CD4-positive, alpha-beta memory T cell (primary cell): ENCODE data around the gene C5orf15. TPM values are rescaled to one million over a fixed set of nuclear protein-coding genes. Genes with fewer than 3 reads are reported as not detected.

Experiments used
- CTCF ChIA-PET: fragments of 350-600 bp; sonication (Branson Sonifier 250); formaldehyde crosslinking; loops from one replicate; lab custom pipeline; 2021; ENCODE audit warnings: inconsistent platforms; ENCODE audit not compliant: partially characterized antibody; lab: Charles Lee
- POLR2A ChIA-PET: fragments of 350-600 bp; sonication (Branson Sonifier 250); formaldehyde crosslinking; loops from one replicate; lab custom pipeline; 2021; ENCODE audit not compliant: partially characterized antibody; lab: Charles Lee
- DNase-seq, 5 donors: peaks; one replicate each; pipeline versions ENCODE4 v3.0.0 to v3.0.0-alpha.2; 2020 to 2022; ENCODE audit warnings: mixed read lengths in 1 of 5
- H3K27ac ChIP-seq: one replicate; pipeline ENCODE4 v1.7.0; 2013; ENCODE audit warnings: low read depth, low read length
- H3K27me3 ChIP-seq: 2 replicates; pipeline ENCODE4 v1.7.0; 2013; ENCODE audit warnings: mild to moderate bottlenecking, low read length, moderate library complexity; ENCODE audit not compliant: insufficient read depth
- H3K36me3 ChIP-seq: 2 replicates; pipeline ENCODE4 v1.7.0; 2013; ENCODE audit warnings: mild to moderate bottlenecking, low read length, moderate library complexity; ENCODE audit not compliant: insufficient read depth
- H3K4me1 ChIP-seq: 2 replicates; pipeline ENCODE4 v1.7.0; 2013; ENCODE audit warnings: mild to moderate bottlenecking, low read length, moderate library complexity; ENCODE audit not compliant: insufficient read depth
- H3K4me3 ChIP-seq, 2 donors: one replicate each; pipeline ENCODE4 v1.7.0; 2013; ENCODE audit warnings: low read length in 2 of 2, mild to moderate bottlenecking in 1 of 2
- H3K9me3 ChIP-seq, 2 donors: one replicate each; pipeline ENCODE4 v1.7.0; 2013; ENCODE audit warnings: low read length in 2 of 2, control low read depth in 1 of 2; ENCODE audit not compliant: control insufficient read depth in 1 of 2
- H3K27ac Mint-ChIP-seq, 7 donors: one replicate each; pipeline ENCODE4 v1.8.0; 2020 to 2021; ENCODE audit warnings: mixed read lengths in 7 of 7, mild to moderate bottlenecking in 6 of 7, inconsistent platforms in 3 of 7, moderate library complexity in 3 of 7
- H3K27me3 Mint-ChIP-seq, 2 donors: one replicate each; pipeline ENCODE4 v1.8.0; 2020 to 2021; ENCODE audit warnings: mixed read lengths in 2 of 2
- H3K36me3 Mint-ChIP-seq, 2 donors: one replicate each; pipeline ENCODE4 v1.8.0; 2020 to 2021; ENCODE audit warnings: mixed read lengths in 2 of 2, inconsistent platforms in 1 of 2, mild to moderate bottlenecking in 1 of 2
- H3K4me1 Mint-ChIP-seq, 4 donors: one replicate each; pipeline ENCODE4 v1.8.0; 2020 to 2021; ENCODE audit warnings: mixed read lengths in 4 of 4, mild to moderate bottlenecking in 1 of 4
- H3K4me3 Mint-ChIP-seq, 8 donors: one replicate each; pipeline ENCODE4 v1.8.0; 2020 to 2021; ENCODE audit warnings: mixed read lengths in 8 of 8, mild to moderate bottlenecking in 7 of 8, moderate library complexity in 6 of 8, inconsistent platforms in 3 of 8
- H3K9me3 Mint-ChIP-seq, 8 donors: one replicate each; pipeline ENCODE4 v1.8.0; 2020 to 2021; ENCODE audit warnings: mixed read lengths in 8 of 8, mild to moderate bottlenecking in 5 of 8, inconsistent platforms in 3 of 8, moderate library complexity in 1 of 8
- intact Hi-C: fragments of 100-400 bp; cut with micrococcal nuclease; formaldehyde crosslinking; loops from one replicate; pipeline ENCODE4 v1.15.1; 2023
- polyA plus RNA-seq, 2 donors: library from polyadenylated mRNA; unstranded; fragments of 300-500 nt; fragmentation: Illumina TruSeq; gene quantifications; one replicate each; pipeline ENCODE4 v1.2.3, GENCODE V29; 2021
- total RNA-seq, 2 experiments: library from RNA; stranded (reverse); gene quantifications; one replicate each; pipeline ENCODE4 v1.2.3, GENCODE V29; 2021

The C5orf15 gene
- total and polyA plus RNA-seq, 4 experiments from 2014 or later: 13.3 to 28.8 (median 22.2) TPM

DNA sequence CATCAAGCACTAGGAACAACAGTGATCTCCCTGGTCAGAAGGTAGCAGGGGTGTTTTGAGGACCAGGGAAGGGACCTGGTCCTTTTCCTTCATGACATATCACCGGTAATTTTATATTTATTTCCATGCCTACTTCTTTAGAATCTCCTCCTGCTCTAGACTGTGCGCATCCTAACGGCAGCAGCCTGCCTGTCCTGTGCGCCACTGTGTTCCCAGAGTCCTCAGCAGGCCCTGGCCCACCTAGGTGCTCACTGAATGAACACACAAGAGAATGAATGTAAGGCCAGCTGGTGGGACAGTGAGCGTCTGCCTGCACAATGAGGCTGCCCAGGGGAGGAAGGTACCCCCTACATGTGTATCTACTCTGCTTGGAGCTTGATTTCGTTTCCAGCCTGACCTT is 51.5 kb downstream of the C5orf15 start:
- Histone ChIP-seq H3K27me3 (no peaks in the 10 kb centered on the region), H3K27ac (no peak overlapping the region), H3K9me3 (no peaks in the 10 kb centered on the region), H3K4me3 (no peak overlapping the region), H3K36me3 (no peaks in the 10 kb centered on the region), H3K4me1 (no peaks in the 10 kb centered on the region)
- no peaks in the 10 kb centered on the region for H3K36me3 Mint-ChIP-seq
- H3K4me3 Mint-ChIP-seq: no peak overlapping the region
- no peaks in the 10 kb centered on the region for H3K4me1 Mint-ChIP-seq
- no peaks in the 10 kb centered on the region for H3K9me3 Mint-ChIP-seq
- ChIA-PET POLR2A (no interaction called here), CTCF (no interaction called here)
- peaks cover 0 to 3% of the 10 kb centered on the region in 2 donors for H3K27me3 Mint-ChIP-seq
- intact Hi-C loops: no loop called here
- H3K27ac Mint-ChIP-seq: peak overlapping the region in 1 of 7 donors; percentile 68
- DNase-seq: no peak

DNA sequence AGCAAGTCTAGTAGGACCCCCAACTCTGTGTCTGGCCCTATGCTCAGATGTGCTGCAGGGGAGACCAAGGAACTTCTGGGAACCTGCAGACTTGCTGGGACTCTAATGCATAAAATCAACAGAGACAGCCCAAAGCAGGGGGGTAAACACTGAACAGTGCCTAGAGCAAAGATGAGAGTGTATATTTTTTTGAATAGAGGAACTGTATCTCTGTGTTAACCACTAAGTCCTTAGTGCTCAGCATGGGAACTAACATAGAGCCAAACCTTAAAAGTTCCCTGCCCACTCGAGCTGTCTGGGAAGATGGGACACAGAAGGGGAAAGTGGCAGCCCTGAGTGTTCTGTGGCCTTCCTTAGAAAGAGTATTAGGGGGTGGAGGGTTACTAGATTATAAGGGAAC is 51.9 kb downstream of the C5orf15 start:
- Histone ChIP-seq H3K4me1 (no peaks in the 10 kb centered on the region), H3K27ac (no peak overlapping the region), H3K36me3 (no peaks in the 10 kb centered on the region), H3K4me3 (no peak overlapping the region), H3K27me3 (no peaks in the 10 kb centered on the region), H3K9me3 (no peaks in the 10 kb centered on the region)
- intact Hi-C loops: no loop called here
- Mint-ChIP-seq H3K9me3 (no peaks in the 10 kb centered on the region), H3K36me3 (no peaks in the 10 kb centered on the region), H3K4me3 (no peak overlapping the region), H3K4me1 (no peaks in the 10 kb centered on the region), H3K27ac (peak overlapping the region in 1 of 7 donors; percentile 68), H3K27me3 (peaks cover 0 to 3% of the 10 kb centered on the region in 2 donors)
- DNase-seq: no peak
- ChIA-PET CTCF (no interaction called here), POLR2A (no interaction called here)

DNA sequence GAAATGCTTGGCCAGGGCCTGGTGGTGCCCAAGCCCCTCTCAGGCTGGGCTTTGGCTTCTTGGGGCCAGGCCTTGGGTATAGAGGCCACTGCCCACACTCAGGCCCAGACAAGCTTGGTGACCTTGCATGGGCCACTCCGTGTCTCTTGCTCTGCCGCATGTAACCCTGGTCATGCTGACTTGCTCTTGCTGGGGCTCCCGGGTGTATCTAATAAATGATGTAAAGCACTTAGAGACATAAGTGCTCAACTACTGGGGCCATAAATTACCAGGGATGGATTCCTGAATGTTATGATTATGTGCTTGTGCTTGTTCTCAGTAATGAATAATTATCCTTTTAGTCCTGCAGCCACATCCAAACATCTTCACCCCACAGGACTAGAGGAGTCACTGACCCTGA is 54.0 kb downstream of the C5orf15 start:
- no peaks in the 10 kb centered on the region for H3K4me1 ChIP-seq
- no peaks in the 10 kb centered on the region for H3K27me3 ChIP-seq
- no peaks in the 10 kb centered on the region for H3K27me3 Mint-ChIP-seq
- ChIA-PET POLR2A (no interaction called here), CTCF (no interaction called here)
- no peaks in the 10 kb centered on the region for H3K36me3 ChIP-seq
- intact Hi-C loops: no loop called here
- DNase-seq: no peak
- no peak overlapping the region for H3K4me3 ChIP-seq
- peaks cover 0 to 2% (median 0%) of the 10 kb centered on the region in 8 donors for H3K9me3 Mint-ChIP-seq
- H3K27ac Mint-ChIP-seq: no peak overlapping the region
- no peaks in the 10 kb centered on the region for H3K9me3 ChIP-seq
- H3K27ac ChIP-seq: no peak overlapping the region
- no peaks in the 10 kb centered on the region for H3K36me3 Mint-ChIP-seq
- H3K4me3 Mint-ChIP-seq: no peak overlapping the region
- H3K4me1 Mint-ChIP-seq: no peaks in the 10 kb centered on the region

DNA sequence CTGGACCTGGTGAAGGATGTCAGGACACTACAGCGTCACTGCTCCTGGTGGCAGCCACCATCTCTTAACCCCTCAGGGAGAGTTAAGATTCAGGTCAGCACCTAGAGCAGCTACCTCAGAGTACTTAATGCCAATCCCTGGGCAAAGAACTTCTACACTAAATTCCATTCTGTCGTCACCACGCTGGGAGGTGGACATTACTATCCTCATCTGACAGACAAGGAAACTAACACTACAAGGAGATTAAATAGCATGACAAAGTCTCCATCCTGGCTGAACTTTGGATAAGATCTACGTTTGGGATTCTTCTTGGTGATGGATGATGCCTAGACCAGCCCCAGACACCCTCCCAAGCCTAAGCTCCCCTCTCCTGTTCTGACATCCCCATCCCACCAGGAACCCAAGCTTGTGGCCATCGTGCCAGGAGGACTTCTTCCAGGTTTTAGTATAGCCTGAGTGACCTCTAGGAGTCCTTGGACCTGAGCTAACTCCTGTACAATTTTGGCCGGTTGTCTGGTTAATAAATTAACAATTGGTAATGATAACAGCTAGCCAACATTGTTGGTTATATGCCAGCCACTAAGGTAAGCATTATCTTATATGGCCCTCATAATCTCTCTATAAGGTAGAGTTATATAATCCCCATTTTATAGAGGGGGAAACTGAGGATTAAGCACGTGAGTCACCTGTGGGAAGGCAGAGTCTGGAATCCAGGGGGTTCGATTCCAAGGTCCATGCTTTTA is 54.8 kb downstream of the C5orf15 start:
- no peak overlapping the region for H3K4me3 Mint-ChIP-seq
- no peaks in the 10 kb centered on the region for H3K36me3 Mint-ChIP-seq
- H3K36me3 ChIP-seq: no peaks in the 10 kb centered on the region
- no peak overlapping the region for H3K27ac ChIP-seq
- H3K9me3 Mint-ChIP-seq: peaks cover 0 to 2% (median 0%) of the 10 kb centered on the region in 8 donors
- no peaks in the 10 kb centered on the region for H3K4me1 ChIP-seq
- DNase-seq: no peak
- CTCF ChIA-PET: interaction anchor here (0.7 kb wide), 1 partner anchor 66 kb away, joined by 3 read pairs; no protein-coding TSS in a partner anchor
- H3K4me3 ChIP-seq: no peak overlapping the region
- no peaks in the 10 kb centered on the region for H3K27me3 Mint-ChIP-seq
- no peaks in the 10 kb centered on the region for H3K4me1 Mint-ChIP-seq
- intact Hi-C loops: no loop called here
- H3K27me3 ChIP-seq: no peaks in the 10 kb centered on the region
- no peaks in the 10 kb centered on the region for H3K9me3 ChIP-seq
- no peak overlapping the region for H3K27ac Mint-ChIP-seq
- POLR2A ChIA-PET: no interaction called here

DNA sequence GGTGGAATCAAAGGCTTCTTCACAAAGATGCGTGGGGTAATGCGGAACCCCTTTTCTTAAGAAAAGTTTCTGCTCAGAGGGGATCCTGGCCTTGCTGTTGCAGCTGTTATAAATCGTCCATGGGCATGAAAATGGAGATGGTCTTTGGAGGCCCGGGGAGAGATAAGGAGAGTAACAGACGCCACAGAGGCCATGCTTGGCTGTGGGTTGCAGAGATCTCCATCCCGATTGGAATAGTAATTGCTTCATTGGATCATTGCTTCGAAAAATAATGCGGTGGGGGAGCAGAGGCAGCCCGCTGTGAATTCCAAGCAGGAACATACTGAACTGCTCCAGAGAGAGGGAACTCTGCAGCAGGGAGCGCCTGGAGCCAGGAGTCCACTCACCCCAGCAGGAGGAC is 55.5 kb downstream of the C5orf15 start:
- Histone ChIP-seq H3K4me3 (no peak overlapping the region), H3K27ac (no peak overlapping the region), H3K9me3 (no peaks in the 10 kb centered on the region), H3K4me1 (no peaks in the 10 kb centered on the region), H3K27me3 (no peaks in the 10 kb centered on the region), H3K36me3 (no peaks in the 10 kb centered on the region)
- DNase-seq: no peak
- intact Hi-C loops: no loop called here
- POLR2A ChIA-PET: no interaction called here
- Mint-ChIP-seq H3K4me3 (no peak overlapping the region), H3K9me3 (peaks cover 0 to 2% (median 0%) of the 10 kb centered on the region in 8 donors), H3K4me1 (no peaks in the 10 kb centered on the region), H3K27me3 (no peaks in the 10 kb centered on the region), H3K27ac (no peak overlapping the region), H3K36me3 (no peaks in the 10 kb centered on the region)
- CTCF ChIA-PET: no interaction called here

DNA sequence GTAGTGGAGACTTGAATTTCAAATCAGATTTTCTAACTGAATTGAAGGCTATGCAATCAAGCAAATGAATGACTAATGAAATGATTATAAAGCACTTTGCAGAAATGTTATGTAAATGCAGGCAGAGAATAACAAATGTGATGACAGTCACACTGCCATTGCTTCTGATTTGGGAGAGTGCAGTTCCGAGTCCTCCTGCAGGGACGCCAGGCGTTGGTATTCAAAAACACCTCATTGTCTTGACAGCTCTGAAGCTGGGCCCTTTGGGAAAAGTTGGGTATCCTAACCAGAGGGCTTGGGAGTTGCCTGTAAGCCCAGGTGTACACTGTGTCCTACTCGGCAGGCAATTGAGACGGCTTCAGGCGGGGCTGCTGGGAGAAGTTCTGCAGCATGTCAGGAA is 57.9 kb downstream of the C5orf15 start:
- Mint-ChIP-seq H3K27me3 (no peaks in the 10 kb centered on the region), H3K4me3 (no peak overlapping the region), H3K4me1 (no peaks in the 10 kb centered on the region), H3K27ac (no peak overlapping the region), H3K36me3 (no peaks in the 10 kb centered on the region), H3K9me3 (peaks cover 0 to 2% (median 0%) of the 10 kb centered on the region in 8 donors)
- Histone ChIP-seq H3K27ac (no peak overlapping the region), H3K4me1 (no peaks in the 10 kb centered on the region), H3K36me3 (no peaks in the 10 kb centered on the region), H3K4me3 (no peak overlapping the region), H3K27me3 (no peaks in the 10 kb centered on the region), H3K9me3 (no peaks in the 10 kb centered on the region)
- ChIA-PET CTCF (no interaction called here), POLR2A (no interaction called here)
- DNase-seq: no peak
- intact Hi-C loops: no loop called here

DNA sequence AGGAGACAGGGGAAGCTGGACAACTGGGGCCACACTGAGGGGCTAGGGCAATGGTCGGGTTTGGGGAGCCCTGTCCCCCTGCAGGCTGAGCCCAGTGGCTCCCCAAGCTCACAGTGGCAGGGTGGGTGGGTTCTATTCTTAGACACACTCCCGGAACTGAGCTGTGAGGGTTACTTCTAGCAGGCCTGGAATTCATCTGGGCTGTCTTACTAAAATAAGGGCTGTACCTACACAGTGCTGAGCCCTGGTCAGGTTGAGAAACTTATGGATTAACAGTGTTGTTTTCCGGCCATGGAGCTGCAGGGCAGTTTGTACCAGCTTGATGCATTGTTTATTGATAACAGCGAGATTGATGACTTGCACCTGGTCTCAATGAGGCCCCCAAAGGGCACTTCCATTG is 58.8 kb downstream of the C5orf15 start:
- intact Hi-C loops: no loop called here
- Histone ChIP-seq H3K27ac (no peak overlapping the region), H3K27me3 (no peaks in the 10 kb centered on the region), H3K4me1 (no peaks in the 10 kb centered on the region), H3K36me3 (no peaks in the 10 kb centered on the region), H3K4me3 (no peak overlapping the region), H3K9me3 (no peaks in the 10 kb centered on the region)
- no peaks in the 10 kb centered on the region for H3K27me3 Mint-ChIP-seq
- DNase-seq: no peak
- no peaks in the 10 kb centered on the region for H3K4me1 Mint-ChIP-seq
- CTCF ChIA-PET: no interaction called here
- POLR2A ChIA-PET: no interaction called here
- H3K9me3 Mint-ChIP-seq: peaks cover 0 to 2% (median 0%) of the 10 kb centered on the region in 8 donors
- H3K27ac Mint-ChIP-seq: no peak overlapping the region
- H3K36me3 Mint-ChIP-seq: no peaks in the 10 kb centered on the region
- H3K4me3 Mint-ChIP-seq: no peak overlapping the region
